Activated T-cell treated with anti-CD3 and anti-CD28 coated beads for 1 hour (primary cell): ENCODE measurements around the gene TBR1.

Source experiments
- DNase-seq: peaks from one replicate; pipeline ENCODE4 v3.0.0-alpha.2; 2020; ENCODE audit warnings: low read depth

TBR1 gene

GRCh38 chr2:161427664-161428587 is 11.8 kb downstream of the TBR1 start:
- DNase-seq: no peak

DNA sequence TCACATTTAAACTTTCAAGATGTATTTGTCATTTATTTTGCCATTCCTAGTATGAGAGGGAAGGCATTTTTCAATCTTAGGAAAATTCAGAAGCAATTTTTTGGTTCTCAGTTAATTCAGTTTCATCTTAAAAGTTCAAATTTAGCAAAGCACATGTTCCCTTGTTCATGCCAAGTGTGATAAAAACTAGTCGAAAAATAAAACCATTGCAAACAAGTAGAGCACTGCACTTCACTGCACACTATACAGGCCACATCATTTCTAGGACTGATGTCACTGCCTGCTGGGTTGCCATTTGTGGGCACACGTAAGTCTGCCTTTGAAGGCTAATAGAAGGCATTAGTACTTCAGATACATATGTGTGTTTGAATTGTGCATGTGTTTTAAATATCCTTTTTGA is 14.3 kb downstream of the TBR1 start:
- DNase-seq: no peak

- no peak for DNase-seq
These were observed 16.0 kb downstream of the TBR1 start for GRCh38 chr2:161432107-161432506.

DNA sequence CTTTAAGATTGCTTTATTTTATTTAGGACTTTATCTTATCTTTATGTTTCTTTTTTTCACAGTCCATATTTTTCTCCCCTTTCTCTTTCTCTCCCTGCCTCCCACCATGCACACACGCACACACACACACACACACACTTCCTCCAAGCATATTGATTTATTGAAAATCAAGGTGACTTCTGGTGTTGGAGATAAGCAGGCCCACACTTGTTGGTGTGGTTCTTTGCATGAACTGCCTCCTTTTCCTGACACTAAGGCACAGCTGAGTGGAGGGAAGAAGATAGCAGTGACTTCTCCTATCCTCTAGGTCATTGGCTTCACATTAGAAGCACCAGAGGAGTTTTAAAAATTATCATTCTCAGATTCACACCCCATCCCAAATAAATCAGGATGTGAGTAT is 18.0 kb downstream of the TBR1 start:
- DNase-seq: no peak

GRCh38 chr2:161436411-161436810 is 20.3 kb downstream of the TBR1 start:
- no peak for DNase-seq

- DNase-seq: no peak
These were observed 22.5 kb downstream of the TBR1 start for GRCh38 chr2:161438598-161438997.

- no peak for DNase-seq
These were observed 29.0 kb downstream of the TBR1 start for GRCh38 chr2:161445097-161445496.

DNA sequence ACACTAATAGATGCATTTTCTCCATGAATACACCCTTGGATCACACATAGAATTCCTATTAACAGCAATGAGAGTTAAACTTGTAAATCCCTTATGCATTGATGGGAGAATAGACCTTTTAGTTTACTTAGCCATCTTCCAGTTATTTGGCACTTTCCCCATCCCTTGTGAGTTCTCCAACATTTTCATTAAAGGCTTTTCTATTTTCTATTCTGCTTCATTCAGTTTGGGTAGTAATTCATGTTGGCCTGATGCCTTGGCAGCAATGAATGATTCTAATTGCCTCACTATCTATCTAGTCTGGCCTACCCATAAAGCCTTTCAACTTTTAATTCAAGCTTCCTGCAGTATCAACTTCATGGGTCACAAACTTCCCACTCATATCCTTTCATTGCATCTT is 32.3 kb downstream of the TBR1 start:
- no peak for DNase-seq

DNA sequence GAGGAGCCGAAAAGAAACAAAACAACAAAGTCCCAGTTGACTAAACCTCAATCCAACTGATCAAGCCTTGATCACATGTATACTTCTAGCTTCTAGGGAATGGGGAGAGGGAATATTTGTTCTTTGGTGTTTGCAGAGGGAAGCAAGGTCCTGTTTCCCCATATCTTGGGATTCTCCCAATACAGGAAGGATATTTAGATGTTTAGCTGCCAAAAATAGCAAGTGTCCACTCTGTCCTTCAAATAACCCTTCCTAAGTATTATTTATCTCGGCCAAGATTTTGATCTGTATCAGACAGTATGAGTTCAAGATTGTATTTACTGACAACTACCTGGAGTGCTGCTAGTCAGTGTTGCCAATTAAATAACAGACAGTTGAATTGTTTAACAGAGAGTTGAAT is 55.5 kb downstream of the TBR1 start:
- no peak for DNase-seq

DNA sequence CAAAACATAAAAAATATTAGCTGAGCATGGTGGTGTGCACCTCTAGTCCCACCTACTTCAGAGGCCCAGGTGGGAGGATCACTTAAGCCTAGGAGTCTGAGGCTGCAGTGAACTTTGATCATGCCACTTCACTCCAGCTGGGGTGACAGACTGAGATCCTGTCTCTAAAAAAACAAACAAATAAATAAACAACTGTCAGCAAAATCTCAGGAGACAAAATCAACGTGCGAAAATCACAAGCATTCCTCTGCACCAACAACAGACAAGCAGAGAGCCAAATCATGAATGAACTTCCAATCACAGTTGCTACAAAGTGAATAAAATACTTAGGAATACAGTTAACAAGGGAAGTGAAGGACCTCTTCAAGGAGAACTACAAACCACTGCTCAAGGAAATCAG is 58.8 kb downstream of the TBR1 start:
- DNase-seq: no peak
